Left ventricle myocardium inferior (tissue), 1 donor: Measurements from ENCODE around the gene ASCC2. TPM values are rescaled to one million over a fixed set of nuclear protein-coding genes. Genes with fewer than 3 reads are reported as not detected.
"Not testable (repeated sequence)": the region's sequence is repeated elsewhere in the genome, so short reads cannot be mapped to it uniquely, and the experiment has no call there.

ENCODE experiments used
- DNase-seq: peaks from one replicate; pipeline ENCODE4 v3.0.0-alpha.2; 2020
- H3K27ac ChIP-seq: fragments of 200-600 bp; replicated peaks from 2 replicates; pipeline ENCODE4 v1.8.0; 2021
- H3K27me3 ChIP-seq: fragments of 200-600 bp; 2 replicates; pipeline ENCODE4 v1.8.0; 2021; ENCODE audit warnings: low read depth
- H3K36me3 ChIP-seq: fragments of 200-600 bp; 2 replicates; pipeline ENCODE4 v1.8.0; 2021
- H3K4me1 ChIP-seq: fragments of 200-600 bp; 2 replicates; pipeline ENCODE4 v1.8.0; 2021
- H3K4me3 ChIP-seq: fragments of 200-600 bp; 2 replicates; pipeline ENCODE4 v1.8.0; 2021; ENCODE audit warnings: mild to moderate bottlenecking, moderate library complexity
- H3K9me3 ChIP-seq: fragments of 200-600 bp; replicated peaks from 2 replicates; pipeline ENCODE4 v1.8.0; 2021
- CTCF ChIP-seq: fragments of 200-600 bp; IDR thresholded peaks from 2 replicates; pipeline ENCODE4 v1.8.0; 2021; ENCODE audit warnings: antibody characterized with exemption, mild to moderate bottlenecking, borderline replicate concordance
- intact Hi-C: fragments of 100-400 bp; cut with micrococcal nuclease; formaldehyde crosslinking; loops from one replicate; pipeline ENCODE4 v1.11.0; 2022
- total RNA-seq: library from RNA; stranded (reverse); fragmentation: NEBNext Ultra II Directional; extraction: Animal tissue kit (Norgen Biotek cat#: 25700); gene quantifications from one replicate; pipeline ENCODE4 v1.2.1, GENCODE V29; 2021
- donor health status: DM: no; HTN: yes; CAD: no; lungs with severe emphysema.

The ASCC2 gene
- total RNA-seq, 1 donor from 2014 or later: 34.7 TPM

- peaks cover 16% of the 10 kb centered on the region for H3K4me1 ChIP-seq
- no peak for TF ChIP-seq CTCF
- no peak overlapping the region for H3K27ac ChIP-seq
- H3K36me3 ChIP-seq: no peaks in the 10 kb centered on the region
- no peak overlapping the region for H3K4me3 ChIP-seq
- intact Hi-C loops: no loop called here
- H3K27me3 ChIP-seq: no peaks in the 10 kb centered on the region
- no peak for DNase-seq
- no peaks in the 10 kb centered on the region for H3K9me3 ChIP-seq
Observed at GRCh38 chr22:29867260-29867659, 29.2 kb upstream of the ASCC2 start.

GRCh38 chr22:29865572-29865971 lies 27.5 kb upstream of the ASCC2 start:
- H3K4me3 ChIP-seq, H3K27me3 ChIP-seq, DNase-seq, H3K27ac ChIP-seq, H3K36me3 ChIP-seq, H3K9me3 ChIP-seq, intact Hi-C loops: not testable (repeated sequence)
- peaks cover 20% of the 10 kb centered on the region for H3K4me1 ChIP-seq

GRCh38 chr22:29861672-29862297 lies 23.7 kb upstream of the ASCC2 start:
- no peaks in the 10 kb centered on the region for H3K9me3 ChIP-seq
- peak overlapping the region; percentile 0 for H3K4me3 ChIP-seq
- intact Hi-C loops: no loop called here
- no peaks in the 10 kb centered on the region for H3K27me3 ChIP-seq
- H3K27ac ChIP-seq: peak overlapping the region; percentile 65
- H3K4me1 ChIP-seq: peaks cover 13% of the 10 kb centered on the region
- DNase-seq: no peak
- TF ChIP-seq CTCF: no peak
- H3K36me3 ChIP-seq: no peaks in the 10 kb centered on the region

GRCh38 chr22:29860006-29860766 lies 22.1 kb upstream of the ASCC2 start:
- no peaks in the 10 kb centered on the region for H3K36me3 ChIP-seq
- peaks cover 25% of the 10 kb centered on the region for H3K4me1 ChIP-seq
- H3K4me3 ChIP-seq: no peak overlapping the region
- DNase-seq: no peak
- H3K27me3 ChIP-seq: no peaks in the 10 kb centered on the region
- no peak for TF ChIP-seq CTCF
- no peaks in the 10 kb centered on the region for H3K9me3 ChIP-seq
- intact Hi-C loops: no loop called here
- no peak overlapping the region for H3K27ac ChIP-seq

- H3K9me3 ChIP-seq, H3K27ac ChIP-seq, H3K4me3 ChIP-seq, intact Hi-C loops, H3K27me3 ChIP-seq, H3K36me3 ChIP-seq, DNase-seq: not testable (repeated sequence)
- H3K4me1 ChIP-seq: peaks cover 28% of the 10 kb centered on the region
Observed at GRCh38 chr22:29859030-29859429, 21.0 kb upstream of the ASCC2 start.

- Histone ChIP-seq H3K27me3 (no peaks in the 10 kb centered on the region), H3K4me3 (no peak overlapping the region), H3K36me3 (no peaks in the 10 kb centered on the region), H3K4me1 (peaks cover 21% of the 10 kb centered on the region), H3K27ac (peak overlapping the region; percentile 85), H3K9me3 (no peaks in the 10 kb centered on the region)
- DNase-seq: no peak
- TF ChIP-seq CTCF: no peak
- intact Hi-C loops: no loop called here
Observed at GRCh38 chr22:29856496-29856895, 18.4 kb upstream of the ASCC2 start.
